Central memory CD4-positive, alpha-beta T cell (primary cell): ENCODE measurements around the gene GPR21.

Source experiments
- DNase-seq: peaks from one replicate; pipeline ENCODE4 v3.0.0; 2022

GPR21 gene

DNA sequence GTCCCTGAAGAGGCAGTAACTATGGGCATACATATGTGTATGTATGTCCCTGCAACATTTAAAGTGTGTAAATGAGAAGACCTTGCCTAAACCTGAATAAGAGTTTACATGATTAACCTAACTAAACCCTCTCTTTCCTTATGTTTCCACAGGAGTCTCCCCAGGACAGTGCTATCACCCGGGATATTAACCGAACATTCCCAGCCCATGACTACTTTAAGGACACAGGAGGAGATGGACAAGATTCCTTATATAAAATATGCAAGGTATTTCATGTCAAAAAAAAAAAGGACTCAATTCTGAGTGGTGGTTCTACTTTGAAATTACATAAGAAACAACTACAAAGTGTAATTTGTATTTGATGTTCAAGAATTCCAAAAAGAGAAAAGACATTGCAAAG, 31.7 kb downstream of the GPR21 start:
- no peak for DNase-seq

DNA sequence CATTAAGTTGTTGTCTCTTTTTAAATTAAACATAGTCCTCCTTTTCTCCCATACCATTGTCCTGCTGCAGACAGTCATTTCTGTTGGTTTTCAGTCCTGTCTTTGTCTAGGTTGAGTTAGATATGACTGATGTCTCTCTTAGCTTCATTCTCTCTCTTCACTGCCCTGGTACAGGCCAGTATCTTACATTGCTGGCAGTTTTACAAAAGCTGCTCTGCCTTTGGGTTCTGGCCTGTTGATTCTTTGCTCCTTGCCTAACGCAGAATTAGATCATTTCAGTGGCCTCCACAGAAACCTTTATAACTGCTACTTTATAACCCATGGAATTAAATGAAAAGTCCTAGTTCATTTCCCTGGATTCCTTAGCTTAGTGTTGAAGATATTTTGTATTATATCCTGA, 33.7 kb downstream of the GPR21 start:
- DNase-seq = no peak

DNA sequence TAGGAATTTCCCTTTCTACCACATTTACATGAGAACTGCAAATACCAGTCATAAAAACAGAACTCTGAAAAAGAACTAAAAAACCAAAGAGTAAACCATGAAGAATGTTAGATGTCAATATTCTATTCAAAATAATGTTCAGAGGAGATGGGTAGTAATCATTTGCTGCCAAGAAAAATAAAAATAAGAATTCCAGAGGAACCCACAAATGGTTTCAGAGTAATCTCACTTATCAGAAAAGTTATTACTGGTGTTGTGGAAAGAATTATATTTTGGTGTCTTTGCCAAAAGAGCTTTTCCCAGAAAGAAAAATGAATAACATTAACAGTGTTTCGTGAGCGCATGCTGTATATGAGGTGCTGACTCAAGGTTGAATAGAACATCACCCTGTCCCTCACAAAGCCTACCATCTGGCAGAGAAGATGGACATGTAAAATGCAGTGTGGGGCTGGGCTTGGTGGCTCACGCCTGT, 35.6 kb downstream of the GPR21 start:
- DNase-seq = no peak

DNA sequence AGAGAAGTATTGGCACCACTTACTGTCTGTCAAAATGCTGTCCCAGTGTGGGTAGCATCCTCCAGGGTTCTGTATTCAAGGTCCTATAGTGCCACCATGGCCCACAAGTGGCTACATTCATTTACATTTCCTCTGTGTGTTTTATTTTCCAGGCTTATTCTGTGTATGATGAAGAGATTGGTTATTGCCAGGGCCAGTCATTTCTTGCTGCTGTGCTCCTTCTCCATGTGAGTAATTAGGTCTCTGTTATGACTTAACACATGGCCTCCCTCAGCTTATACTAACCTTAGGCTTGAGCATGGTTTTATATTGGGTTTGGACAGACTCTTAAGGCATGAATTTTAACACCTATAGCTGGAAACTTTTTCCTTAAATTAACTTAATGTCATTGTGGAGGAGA, 36.7 kb downstream of the GPR21 start:
- DNase-seq = no peak

DNA sequence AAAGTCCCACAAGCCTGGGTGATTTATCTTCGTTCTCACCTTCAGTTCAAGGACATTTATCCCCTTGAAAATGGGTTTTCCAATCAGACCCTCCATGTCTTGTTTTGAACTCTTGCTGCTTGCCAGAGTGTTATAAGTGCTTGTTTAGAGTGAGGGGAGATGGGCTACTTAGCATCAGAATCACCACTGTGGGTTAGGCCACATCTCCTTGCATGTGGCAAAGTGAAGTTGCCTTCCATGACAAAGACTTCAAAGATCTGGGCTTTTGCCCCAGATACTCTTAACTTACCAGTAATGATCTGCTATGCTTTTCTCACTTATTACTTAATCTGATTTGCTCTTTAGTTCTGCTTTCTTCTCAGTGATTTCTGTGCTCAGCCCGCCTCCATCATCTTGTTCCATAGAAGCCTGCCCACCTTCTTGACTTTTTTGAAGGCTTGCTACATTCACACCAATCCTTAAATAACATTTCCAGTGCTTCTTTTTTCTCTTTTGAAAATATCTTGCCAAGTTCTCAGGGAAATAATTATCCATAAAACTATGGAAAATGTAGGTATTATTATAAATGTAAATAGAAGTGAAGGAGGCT, 39.0 kb downstream of the GPR21 start:
- no peak for DNase-seq

DNA sequence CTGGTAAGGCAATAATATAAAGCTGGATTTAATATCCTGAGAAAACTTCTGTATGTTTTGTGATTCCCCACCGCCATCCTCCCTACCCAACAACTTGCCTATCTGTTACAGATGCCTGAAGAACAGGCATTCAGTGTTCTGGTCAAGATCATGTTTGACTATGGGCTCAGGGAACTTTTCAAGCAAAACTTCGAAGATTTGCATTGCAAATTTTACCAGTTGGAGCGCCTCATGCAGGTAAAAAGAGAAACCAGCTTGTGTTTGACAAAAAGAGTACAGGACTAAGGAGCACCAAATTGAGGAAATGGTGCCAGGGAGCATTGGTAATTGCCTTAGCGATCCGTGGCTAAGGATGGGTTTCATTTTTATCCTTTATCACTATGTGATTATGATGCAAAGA, 40.0 kb downstream of the GPR21 start:
- DNase-seq = no peak

DNA sequence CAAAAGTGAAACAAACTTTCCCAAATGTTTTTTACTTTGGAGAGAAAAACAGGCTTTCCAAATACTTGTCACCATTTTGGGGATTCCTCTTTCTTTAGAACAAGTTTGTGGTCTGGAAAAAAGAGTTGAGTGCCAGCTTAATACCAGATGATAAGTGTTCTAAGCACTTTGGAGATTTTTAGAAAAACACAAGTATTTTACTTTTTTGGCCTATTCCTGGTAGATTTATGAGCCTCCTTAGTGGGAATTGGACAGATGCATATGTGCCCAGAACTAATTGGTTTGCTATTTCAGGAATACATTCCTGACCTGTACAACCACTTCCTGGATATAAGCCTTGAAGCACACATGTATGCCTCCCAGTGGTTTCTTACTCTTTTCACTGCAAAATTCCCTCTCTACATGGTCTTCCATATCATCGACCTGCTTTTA, 40.5 kb downstream of the GPR21 start:
- DNase-seq = no peak

DNA sequence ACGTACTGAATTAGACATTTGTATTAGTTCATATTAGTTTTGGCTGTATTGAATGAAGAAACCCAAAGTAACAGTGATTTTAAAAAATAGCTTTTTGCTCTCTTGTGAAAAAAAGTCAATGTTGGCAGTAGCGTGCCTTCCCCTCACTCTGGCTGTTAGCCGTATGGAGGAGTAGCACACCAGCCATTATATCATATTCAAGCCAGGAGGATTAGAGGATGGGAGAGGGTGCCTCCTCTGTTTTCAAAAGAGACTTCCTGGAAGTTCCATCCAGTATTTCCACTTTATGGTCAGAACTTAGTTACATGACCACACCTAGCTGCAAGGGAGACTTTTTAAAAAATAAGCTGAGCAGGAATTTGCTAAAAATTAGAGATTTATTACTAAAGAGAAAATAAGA, 41.2 kb downstream of the GPR21 start:
- DNase-seq = no peak

DNA sequence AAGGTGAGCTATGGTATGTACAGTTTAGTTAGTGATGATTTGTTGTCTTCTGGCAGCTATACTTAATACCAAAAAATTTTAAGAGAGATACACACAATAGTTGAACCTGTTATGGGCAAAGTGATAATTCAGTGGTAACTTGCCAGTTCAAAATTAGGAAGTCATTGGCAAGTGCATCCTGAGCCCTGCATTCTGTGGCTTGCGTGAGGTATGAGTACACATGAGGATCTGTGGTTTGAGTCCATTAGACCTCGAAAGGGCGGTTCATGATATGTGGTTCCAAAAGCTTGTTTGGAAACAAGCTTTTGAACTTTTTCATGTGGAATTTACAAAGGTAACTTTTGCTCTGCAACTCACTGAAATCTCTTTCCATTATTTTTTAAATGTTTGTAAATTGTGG, 47.0 kb downstream of the GPR21 start:
- no peak for DNase-seq

DNA sequence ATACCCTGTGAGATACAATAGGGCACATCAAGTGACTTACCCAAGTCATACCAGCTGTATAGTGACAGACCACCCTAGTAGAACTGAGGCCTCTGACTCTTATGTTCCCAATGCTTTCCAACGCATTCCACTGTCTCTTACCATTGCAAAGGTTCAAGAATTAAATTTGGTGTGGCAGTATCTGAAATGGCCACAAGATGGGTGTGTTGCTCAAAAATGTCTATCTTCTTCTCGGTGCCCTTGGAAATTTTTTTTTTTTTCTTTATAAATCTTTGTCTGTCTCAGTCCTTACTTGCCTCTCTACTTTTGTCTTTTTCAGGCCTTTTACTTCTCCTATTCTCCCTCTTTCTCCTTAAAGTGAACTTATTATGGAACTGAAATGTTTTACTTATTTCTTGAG, 48.4 kb downstream of the GPR21 start:
- peak; percentile 5 for DNase-seq

DNA sequence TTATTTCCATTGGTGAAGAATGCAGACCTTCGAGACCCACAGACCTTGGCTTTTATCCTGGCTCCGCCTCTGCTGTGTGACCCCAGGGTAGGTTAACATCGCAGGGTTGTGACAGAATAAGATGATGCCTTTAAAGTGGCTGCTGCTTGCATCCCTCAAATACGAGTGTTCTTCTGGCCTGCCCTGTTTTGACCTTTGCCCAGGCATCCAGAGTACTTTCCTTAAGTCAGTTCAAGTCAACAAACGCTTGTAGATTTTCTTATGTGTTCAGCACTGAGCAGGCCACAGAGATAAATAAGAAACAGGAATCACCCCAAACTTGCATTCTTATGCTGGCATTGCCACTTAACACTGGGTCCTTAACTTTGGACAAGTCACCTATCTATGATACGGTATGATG, 50.2 kb downstream of the GPR21 start:
- DNase-seq = no peak

DNA sequence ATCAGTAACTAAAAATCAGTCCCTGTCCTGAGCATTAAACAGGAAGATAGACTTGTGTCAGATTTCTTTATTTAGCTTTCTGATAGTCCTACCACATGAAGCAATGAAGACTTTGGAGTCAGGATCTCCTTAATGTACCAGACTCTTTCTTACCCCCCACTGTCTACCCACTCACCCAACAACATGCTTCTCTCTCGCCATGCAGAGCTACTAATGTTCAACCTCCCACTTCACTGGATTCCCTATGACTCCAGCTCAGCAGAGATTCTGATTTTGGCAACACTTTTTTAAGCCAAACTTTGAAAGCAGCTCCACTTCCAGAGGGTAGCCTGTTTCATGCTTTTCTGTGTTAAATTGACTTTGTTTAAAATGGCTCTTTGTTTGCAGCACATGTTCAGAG, 50.8 kb downstream of the GPR21 start:
- no peak for DNase-seq
